H1 (cell line): ENCODE data around the gene GRAMD2A. TPM values are rescaled to one million over a fixed set of nuclear protein-coding genes. Genes with fewer than 3 reads are reported as not detected.

Source experiments
- CTCF ChIA-PET: fragments of 300-600 bp; sonication (Branson Sonifier 250); formaldehyde crosslinking; loops from one replicate; lab custom pipeline; 2021; ENCODE audit not compliant: partially characterized antibody; lab: Charles Lee
- POLR2A ChIA-PET: fragments of 300-600 bp; sonication (Branson Sonifier 250); formaldehyde crosslinking; loops from one replicate; lab custom pipeline; 2021; ENCODE audit warnings: inconsistent platforms; ENCODE audit not compliant: partially characterized antibody; lab: Charles Lee
- DNase-seq, 2 experiments: peaks; one replicate each; pipeline versions ENCODE4 v3.0.0 to v3.0.0-alpha.2; 2010 to 2022; ENCODE audit warnings: low spot score in 2 of 2, low read depth in 1 of 2, mixed read lengths in 1 of 2
- FAIRE-seq: peaks from 2 replicates; lab custom pipeline; 2011; peaks lifted over from hg19 to GRCh38; lab: Jason Lieb, UNC
- H2AFZ ChIP-seq: 2 replicates; pipeline ENCODE4 v1.8.1; 2012; ENCODE audit warnings: low read length, inconsistent platforms
- H2AK5ac ChIP-seq: 2 replicates; pipeline ENCODE4 v1.6.1; 2013; ENCODE audit warnings: low read depth, low read length
- H2BK120ac ChIP-seq: replicated peaks from 2 replicates; pipeline ENCODE3; 2013; ENCODE audit warnings: low read depth, low read length, inconsistent platforms
- H2BK12ac ChIP-seq: 2 replicates; pipeline ENCODE4 v1.6.1; 2013; ENCODE audit warnings: low read depth, low read length
- H2BK15ac ChIP-seq: 2 replicates; pipeline ENCODE4 v1.6.1; 2013; ENCODE audit warnings: low read length
- H2BK20ac ChIP-seq: 2 replicates; pipeline ENCODE4 v1.6.1; 2013; ENCODE audit warnings: low read length
- H2BK5ac ChIP-seq: 2 replicates; pipeline ENCODE4 v1.6.1; 2013; ENCODE audit warnings: low read depth, low read length
- H3K14ac ChIP-seq: 2 replicates; pipeline ENCODE4 v1.6.1; 2013; ENCODE audit warnings: inconsistent platforms; ENCODE audit not compliant: insufficient read length
- H3K18ac ChIP-seq: 2 replicates; pipeline ENCODE4 v1.6.1; 2013; ENCODE audit warnings: low read length; ENCODE audit errors: extremely low read depth
- H3K23ac ChIP-seq: 2 replicates; pipeline ENCODE4 v1.6.1; 2013; ENCODE audit warnings: inconsistent platforms; ENCODE audit not compliant: insufficient read length
- H3K23me2 ChIP-seq: 2 replicates; pipeline ENCODE4 v1.6.1; 2013; ENCODE audit warnings: low read depth, low read length
- H3K27ac ChIP-seq: 2 replicates; pipeline ENCODE4 v1.6.1; 2011; ENCODE audit warnings: low read depth, low read length, inconsistent platforms
- H3K27me3 ChIP-seq, 4 experiments: replicated peaks in 1 of 4; 1 replicate in 1 of 4; 2 replicates in 3 of 4; pipeline versions ENCODE4 v1.6.1 to v1.8.1; 2011 to 2013; ENCODE audit warnings: low read length in 3 of 4, mild to moderate bottlenecking in 3 of 4, inconsistent platforms in 2 of 4, mixed read lengths in 2 of 4, moderate library complexity in 1 of 4; ENCODE audit not compliant: control insufficient read depth in 3 of 4, insufficient read depth in 3 of 4; ENCODE audit errors: extremely low read depth in 1 of 4
- H3K36me3 ChIP-seq, 4 experiments: 2 replicates each; pipeline versions ENCODE4 v1.6.1 to v1.8.1; 2011 to 2013; ENCODE audit warnings: mild to moderate bottlenecking in 4 of 4, low read length in 3 of 4, moderate library complexity in 2 of 4, control low read depth in 1 of 4, inconsistent platforms in 1 of 4; ENCODE audit not compliant: insufficient read depth in 4 of 4, control insufficient read depth in 2 of 4
- H3K4ac ChIP-seq: replicated peaks from 2 replicates; pipeline ENCODE3; 2013; ENCODE audit warnings: low read length, low read depth, mixed read lengths, inconsistent platforms; ENCODE audit not compliant: insufficient read length
- H3K4me1 ChIP-seq, 4 experiments: replicated peaks in 1 of 4; 1 replicate in 1 of 4; 2 replicates in 3 of 4; pipeline versions ENCODE4 v1.6.1 to v1.8.1; 2011 to 2013; ENCODE audit warnings: low read length in 3 of 4, inconsistent platforms in 2 of 4, mixed read lengths in 1 of 4; ENCODE audit not compliant: insufficient read depth in 4 of 4, control insufficient read depth in 3 of 4
- H3K4me2 ChIP-seq, 2 experiments: 2 replicates each; pipeline versions ENCODE4 v1.6.1 to v1.8.1; 2011 to 2013; ENCODE audit warnings: low read depth in 2 of 2, low read length in 2 of 2, control low read depth in 1 of 2, inconsistent platforms in 1 of 2, mild to moderate bottlenecking in 1 of 2; ENCODE audit not compliant: insufficient read depth in 1 of 2
- H3K4me3 ChIP-seq, 4 experiments: fragments of 200-600, 300-600 bp in 1 of 4; sonication (generic), shearing (Covaris generic), sonication (Bioruptor Twin) in 1 of 4; 2 replicates each; pipeline versions ENCODE4 v1.5.1 to v1.8.1; 2011 to 2016; ENCODE audit warnings: low read length in 4 of 4, low read depth in 3 of 4, control low read depth in 2 of 4, inconsistent platforms in 2 of 4, mild to moderate bottlenecking in 2 of 4, mixed read lengths in 1 of 4, moderate library complexity in 1 of 4; ENCODE audit not compliant: insufficient read depth in 2 of 4; ENCODE audit errors: extremely low read depth in 1 of 4
- H3K56ac ChIP-seq: replicated peaks from 2 replicates; pipeline ENCODE3; 2013; ENCODE audit warnings: low read depth, mild to moderate bottlenecking, mixed read lengths, low read length, inconsistent platforms; ENCODE audit not compliant: insufficient read length
- H3K79me1 ChIP-seq: 2 replicates; pipeline ENCODE4 v1.6.1; 2013; ENCODE audit warnings: low read depth, low read length, control low read depth
- H3K79me2 ChIP-seq, 2 experiments: 2 replicates each; pipeline versions ENCODE4 v1.6.1 to v1.8.1; 2012 to 2013; ENCODE audit warnings: low read length in 2 of 2, mild to moderate bottlenecking in 2 of 2, inconsistent platforms in 1 of 2; ENCODE audit not compliant: insufficient read depth in 2 of 2, control insufficient read depth in 1 of 2
- H3K9ac ChIP-seq, 4 experiments: replicated peaks in 1 of 4; 1 replicate in 1 of 4; 2 replicates in 3 of 4; pipeline versions ENCODE4 v1.6.1 to v1.8.1; 2011 to 2013; ENCODE audit warnings: low read depth in 3 of 4, low read length in 3 of 4, control low read depth in 2 of 4, mild to moderate bottlenecking in 2 of 4, moderate library complexity in 2 of 4, inconsistent platforms in 1 of 4; ENCODE audit errors: extremely low read depth in 1 of 4
- H3K9me3 ChIP-seq, 2 experiments: 2 replicates each; pipeline versions ENCODE4 v1.6.1 to v1.8.1; 2012 to 2013; ENCODE audit warnings: mild to moderate bottlenecking in 2 of 2, moderate library complexity in 2 of 2, control low read depth in 1 of 2, inconsistent platforms in 1 of 2, low read depth in 1 of 2, low read length in 1 of 2, mixed read lengths in 1 of 2; ENCODE audit not compliant: insufficient read depth in 2 of 2
- H4K20me1 ChIP-seq, 2 experiments: replicated peaks in 1 of 2; 2 replicates each; pipeline versions ENCODE3 to v1.8.1; 2011 to 2013; ENCODE audit warnings: inconsistent platforms in 2 of 2, low read length in 2 of 2, mild to moderate bottlenecking in 1 of 2; ENCODE audit not compliant: insufficient read depth in 2 of 2, control insufficient read depth in 1 of 2
- H4K5ac ChIP-seq: 2 replicates; pipeline ENCODE4 v1.6.1; 2013; ENCODE audit warnings: low read length, low read depth, mixed read lengths, inconsistent platforms; ENCODE audit not compliant: insufficient read length
- H4K8ac ChIP-seq: 2 replicates; pipeline ENCODE4 v1.8.0; 2013; ENCODE audit warnings: mild to moderate bottlenecking, moderate library complexity, low read length, inconsistent platforms; ENCODE audit not compliant: insufficient read depth; ENCODE audit errors: extremely low read depth
- H4K91ac ChIP-seq: replicated peaks from 2 replicates; pipeline ENCODE3; 2013; ENCODE audit warnings: low read length, mixed read lengths, inconsistent platforms; ENCODE audit not compliant: insufficient read length
- ASH2L ChIP-seq: fragments of 200-600, 300-600 bp; sonication (generic); IDR thresholded peaks from one replicate; pipeline ENCODE4 v1.7.1; 2017; ENCODE audit warnings: low read length
- ATF3 ChIP-seq: IDR thresholded peaks from 2 replicates; pipeline ENCODE4 v1.6.1; 2011; ENCODE audit warnings: low read depth, mild to moderate bottlenecking, low read length; ENCODE audit not compliant: insufficient read depth
- CHD1 ChIP-seq: IDR thresholded peaks from 2 replicates; pipeline ENCODE4 v1.6.1; 2012; ENCODE audit warnings: low read depth, low read length, improper control_type of control experiment
- CTBP2 ChIP-seq: IDR thresholded peaks from 2 replicates; pipeline ENCODE4 v1.7.0; 2011; ENCODE audit warnings: borderline replicate concordance, mild to moderate bottlenecking, moderate library complexity, mixed read lengths, low read length; ENCODE audit not compliant: insufficient read depth, insufficient read length
- EGR1 ChIP-seq: IDR thresholded peaks from 2 replicates; pipeline ENCODE4 v1.6.1; 2011; ENCODE audit warnings: low read depth, low read length, borderline replicate concordance
- EZH2 ChIP-seq: fragments of 200-600 bp; sonication (generic); IDR thresholded peaks from 2 replicates; pipeline ENCODE4 v1.7.1; 2012; ENCODE audit warnings: low read depth, mild to moderate bottlenecking, moderate library complexity, low read length, inconsistent platforms; ENCODE audit not compliant: severe bottlenecking
- GABPA ChIP-seq: IDR thresholded peaks from 2 replicates; pipeline ENCODE4 v1.6.1; 2011; ENCODE audit warnings: mild to moderate bottlenecking, low read length, moderate library complexity, borderline replicate concordance; ENCODE audit not compliant: insufficient read depth
- GTF2F1 ChIP-seq: IDR thresholded peaks from 2 replicates; pipeline ENCODE4 v1.6.1; 2012; ENCODE audit warnings: low read depth, low read length, improper control_type of control experiment, borderline replicate concordance
- KDM4A ChIP-seq: IDR thresholded peaks from one replicate; pipeline ENCODE4 v1.7.1; 2012; ENCODE audit warnings: low read depth, mild to moderate bottlenecking, moderate library complexity, low read length, inconsistent platforms; ENCODE audit not compliant: severe bottlenecking
- MAX ChIP-seq: IDR thresholded peaks from 2 replicates; pipeline ENCODE4 v1.6.1; 2012; ENCODE audit warnings: inconsistent platforms
- PHF8 ChIP-seq: fragments of 200-600 bp; sonication (generic); conservative IDR thresholded peaks from 2 replicates; pipeline ENCODE4 v1.7.1; 2012; ENCODE audit warnings: low read depth, mild to moderate bottlenecking, inconsistent platforms, low read length, moderate library complexity
- POLR2AphosphoS5 ChIP-seq: IDR thresholded peaks from 2 replicates; pipeline ENCODE4 v1.6.1; 2011; ENCODE audit warnings: low read depth, low read length
- POU5F1 ChIP-seq: IDR thresholded peaks from 2 replicates; pipeline ENCODE4 v1.6.1; 2011; ENCODE audit warnings: low read depth, mild to moderate bottlenecking, low read length, moderate library complexity
- SAP30 ChIP-seq: fragments of 300-600 bp; sonication (generic); IDR thresholded peaks from 2 replicates; pipeline ENCODE4 v1.7.1; 2012; ENCODE audit warnings: low read length, moderate library complexity, mild to moderate bottlenecking, inconsistent platforms; ENCODE audit not compliant: insufficient read depth, insufficient replicate concordance
- WGBS, 2 experiments: shearing (Covaris generic) in 1 of 2; methylation state at CpG; one replicate each; pipeline versions ENCODE4 v1.1.6 to v1.1.7; 2013 to 2015; ENCODE audit warnings: low lambda C conversion rate in 2 of 2, mixed read lengths in 2 of 2, inconsistent platforms in 1 of 2, low coverage in 1 of 2, missing lambda C conversion rate in 1 of 2; ENCODE audit not compliant: insufficient replicate concordance in 2 of 2, insufficient coverage in 1 of 2, insufficient read length in 1 of 2; ENCODE audit errors: extremely low coverage in 1 of 2, missing lambda C conversion rate in 1 of 2; 5-methylcytosine and 5-hydroxymethylcytosine counted together
- polyA plus RNA-seq, 7 experiments: library from polyadenylated mRNA; depleted of rRNA in 3 of 7; stranded (reverse) in 5 of 7; unstranded in 2 of 7; fragments of >200 nt in 5 of 7; fragments of 200-250 nt in 2 of 7; gene quantifications; 1 replicate in 5 of 7; 2 replicates in 1 of 7; 4 replicates in 1 of 7; pipeline versions ENCODE4 v1.2.1 to v1.2.3, GENCODE V29; 2011 to 2013; ENCODE audit warnings: missing spikeins in 2 of 7, mixed read lengths in 2 of 7
- total RNA-seq: library from RNA; stranded (reverse); fragmentation: NEBNext Ultra II Directional; extraction: Animal tissue kit (Norgen Biotek cat#: 25700); gene quantifications from 2 replicates; pipeline ENCODE4 v1.2.1, GENCODE V29; 2021

Gene GRAMD2A
- total and polyA plus RNA-seq, 2 of the 8 experiments (the other 6 are each of a cell fraction or from before 2014, with no cell fraction given), result 0.57 to 1.5 TPM

- H3K79me1 ChIP-seq, result no peaks in the 10 kb centered on the region
- H3K27ac ChIP-seq, result no peak overlapping the region
- no peak for TF ChIP-seq EZH2
- TF ChIP-seq POU5F1, result no peak
- no peak for TF ChIP-seq CTBP2
- no peak for TF ChIP-seq KDM4A
- no peak for TF ChIP-seq ATF3
- no peak for TF ChIP-seq MAX
- no peak for TF ChIP-seq EGR1
- TF ChIP-seq ASH2L, result no peak
- no peak for TF ChIP-seq SAP30
- no peak for TF ChIP-seq GTF2F1
- TF ChIP-seq CHD1, result no peak
- TF ChIP-seq GABPA, result no peak
- no peak for TF ChIP-seq PHF8
- no peak for TF ChIP-seq POLR2AphosphoS5
- H2AK5ac ChIP-seq, result no peak overlapping the region
- POLR2A ChIA-PET, result no interaction called here
- H2BK5ac ChIP-seq, result no peak overlapping the region
- H3K4me1 ChIP-seq, result no peaks in the 10 kb centered on the region
- no peak overlapping the region for H3K18ac ChIP-seq
- H2BK120ac ChIP-seq, result no peak overlapping the region
- no peaks in the 10 kb centered on the region for H4K20me1 ChIP-seq
- no peak overlapping the region for H4K8ac ChIP-seq
- H4K91ac ChIP-seq, result no peak overlapping the region
- H3K79me2 ChIP-seq, result no peaks in the 10 kb centered on the region
- H3K36me3 ChIP-seq, result no peaks in the 10 kb centered on the region
- H3K4me2 ChIP-seq, result no peak overlapping the region
- H3K9ac ChIP-seq, result no peak overlapping the region
- no peak overlapping the region for H2BK20ac ChIP-seq
- DNase-seq, result no peak
- WGBS, 2 experiments, result 92% methylated on average over 1 of the region's 1 CpG; no CpG with 5 or more reads in 1 of the 2 experiments
- no peak overlapping the region for H3K23ac ChIP-seq
- H3K4me3 ChIP-seq, result no peak overlapping the region
- no peaks in the 10 kb centered on the region for H3K27me3 ChIP-seq
- H3K56ac ChIP-seq, result no peak overlapping the region
- no peak overlapping the region for H2AFZ ChIP-seq
- no peak overlapping the region for H3K4ac ChIP-seq
- no peak overlapping the region for H2BK15ac ChIP-seq
- no peak overlapping the region for H3K14ac ChIP-seq
- H2BK12ac ChIP-seq, result no peak overlapping the region
- no peaks in the 10 kb centered on the region for H3K23me2 ChIP-seq
- H3K9me3 ChIP-seq, result no peaks in the 10 kb centered on the region
- no peak for FAIRE-seq
- no peak overlapping the region for H4K5ac ChIP-seq
- CTCF ChIA-PET, result no interaction called here
Observed at GRCh38 chr15:72124218-72124617, 73.4 kb downstream of the GRAMD2A start.
